ENCODE results near the gene AFF4. TPM values are rescaled to one million over a fixed set of nuclear protein-coding genes. Genes with fewer than 3 reads are reported as not detected.
"Not testable (repeated sequence)": the region's sequence is repeated elsewhere in the genome, so short reads cannot be mapped to it uniquely, and the experiment has no call there.

The AFF4 gene
- total RNA-seq, 2 experiments from 2014 or later: 19.4 to 19.9 TPM

DNA sequence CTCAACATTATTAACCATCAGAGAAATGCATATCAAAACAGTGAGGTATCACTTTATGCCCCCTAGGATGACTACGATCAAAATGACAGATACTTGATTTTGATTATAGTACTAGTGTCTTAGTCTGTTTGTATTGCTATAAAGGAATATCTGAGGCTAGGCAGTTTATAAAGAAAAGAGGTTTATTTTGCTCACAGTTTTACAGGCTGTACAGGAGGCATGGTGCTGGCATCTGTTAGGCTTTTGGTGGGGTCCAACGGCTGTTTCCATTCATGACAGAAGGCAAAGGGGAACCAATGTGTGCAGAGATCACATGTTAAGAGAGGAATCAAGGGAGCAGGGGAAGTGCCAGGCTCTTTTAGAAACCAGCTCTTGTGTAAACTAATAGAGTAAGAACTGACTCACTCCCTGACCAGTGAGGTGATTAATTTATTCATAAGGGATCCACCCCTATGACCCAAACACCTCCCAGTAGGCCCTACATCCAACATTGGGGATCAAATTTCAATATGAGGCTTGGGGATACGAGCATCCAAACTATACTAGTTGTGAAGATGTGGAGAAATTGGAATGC is 16.0 kb upstream of the AFF4 start:
- Mint-ChIP-seq H3K27me3 (no peaks in the 10 kb centered on the region), H3K36me3 (ENCODE audit: low read depth) (peaks cover 2% of the 10 kb centered on the region), H3K9me3 (peaks cover 6% of the 10 kb centered on the region), H3K27ac (no peak overlapping the region), H3K4me1 (ENCODE audit: low read depth) (no peaks in the 10 kb centered on the region), H3K4me3 (no peak overlapping the region)
- ATAC-seq: no peak
- ChIA-PET POLR2A (no interaction called here), CTCF (interaction anchor here (0.8 kb wide), 1 partner anchor 914 kb away, joined by 4 read pairs; no protein-coding TSS in a partner anchor)
- intact Hi-C loops (cut with micrococcal nuclease): no loop called here
- DNase-seq: no peak
- TF ChIP-seq CTCF (IDR thresholded peaks at IDR 0.05): no peak

DNA sequence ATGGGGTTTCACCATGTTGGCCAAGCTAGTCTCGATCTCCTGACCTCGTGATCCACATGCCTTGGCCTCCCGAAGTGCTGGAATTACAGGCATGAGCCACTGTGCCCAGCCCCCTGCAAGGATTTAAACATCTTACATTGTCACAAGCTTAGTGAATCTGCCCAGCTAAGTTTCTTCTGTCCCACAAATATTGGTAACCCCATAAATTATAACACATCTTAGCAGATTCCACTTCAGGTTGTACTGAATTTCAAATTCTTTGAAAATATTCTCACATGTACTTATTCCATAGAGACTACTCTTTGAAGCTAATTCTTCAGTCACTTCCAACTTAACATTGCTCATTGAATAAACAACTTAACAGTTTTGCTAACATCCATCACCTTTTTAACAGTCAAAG is 13.4 kb upstream of the AFF4 start:
- Mint-ChIP-seq H3K36me3 (ENCODE audit: low read depth) (peaks cover 2% of the 10 kb centered on the region), H3K27me3 (no peaks in the 10 kb centered on the region), H3K9me3 (peaks cover 6% of the 10 kb centered on the region), H3K4me3 (no peak overlapping the region), H3K4me1 (ENCODE audit: low read depth) (no peaks in the 10 kb centered on the region), H3K27ac (no peak overlapping the region)
- intact Hi-C loops (cut with micrococcal nuclease): no loop called here
- no peak for TF ChIP-seq CTCF (IDR thresholded peaks at IDR 0.05)
- DNase-seq (no peak), ATAC-seq (no peak)
- POLR2A ChIA-PET: interaction anchor here (0.8 kb wide), 1 partner anchor 9 kb away, joined by 3 read pairs; no protein-coding TSS in a partner anchor
- CTCF ChIA-PET: no interaction called here

GRCh38 chr5:132972436-132972828 is 9.0 kb upstream of the AFF4 start:
- intact Hi-C loops (cut with micrococcal nuclease); ATAC-seq; H3K4me3 Mint-ChIP-seq; H3K4me1 Mint-ChIP-seq (ENCODE audit: low read depth); H3K9me3 Mint-ChIP-seq; POLR2A ChIA-PET; H3K27me3 Mint-ChIP-seq; DNase-seq; CTCF ChIA-PET; H3K27ac Mint-ChIP-seq; H3K36me3 Mint-ChIP-seq (ENCODE audit: low read depth): not testable (repeated sequence)

DNA sequence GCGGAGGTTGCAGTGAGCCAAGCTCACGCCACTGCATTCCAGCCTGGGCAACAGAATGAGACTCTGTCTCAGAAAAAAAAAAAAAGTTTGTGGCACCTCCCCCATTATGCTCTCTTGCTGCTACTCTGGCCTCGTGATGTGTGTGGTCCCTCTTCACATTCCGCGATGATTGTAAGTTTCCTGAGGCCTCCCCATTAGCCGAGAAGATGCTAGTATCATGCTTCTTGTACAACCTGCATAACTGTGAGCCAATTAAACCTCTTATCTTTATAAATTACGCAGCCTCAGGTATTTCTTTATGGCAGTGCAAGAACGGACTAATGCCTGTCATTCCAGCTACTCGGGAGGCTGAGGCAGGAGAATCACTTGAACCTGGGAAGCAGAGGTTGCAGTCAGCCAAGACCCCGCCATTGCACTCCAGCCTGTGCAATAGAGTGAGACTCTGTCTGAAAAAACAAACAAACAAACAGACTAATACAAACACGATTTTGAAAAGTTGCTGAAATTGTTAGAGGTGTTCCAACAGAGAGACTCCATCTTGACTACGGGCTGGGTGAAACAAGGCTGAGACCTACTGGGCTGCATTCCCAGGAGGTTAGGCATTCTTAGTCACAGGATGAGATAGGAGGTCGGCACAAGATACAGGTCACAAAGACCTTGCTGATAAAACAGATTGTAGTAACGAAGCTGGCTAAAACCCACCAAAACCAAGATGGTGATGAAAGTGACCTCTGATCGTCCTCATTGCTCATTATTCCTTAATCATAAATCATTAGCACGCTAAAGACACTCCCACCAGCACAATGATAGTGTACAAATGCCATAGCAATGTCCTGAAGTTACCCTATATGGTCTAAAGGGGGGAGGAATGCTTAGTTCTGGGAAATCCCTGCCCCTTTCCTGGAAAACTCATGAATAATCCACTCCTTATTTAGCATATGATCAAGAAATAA is 8.3 kb upstream of the AFF4 start:
- Mint-ChIP-seq H3K36me3 (ENCODE audit: low read depth) (no peaks in the 10 kb centered on the region), H3K9me3 (peaks cover 2% of the 10 kb centered on the region), H3K4me1 (ENCODE audit: low read depth) (no peaks in the 10 kb centered on the region), H3K27me3 (no peaks in the 10 kb centered on the region), H3K27ac (no peak overlapping the region), H3K4me3 (no peak overlapping the region)
- no peak for DNase-seq
- CTCF ChIA-PET: no interaction called here
- no peak for TF ChIP-seq CTCF (IDR thresholded peaks at IDR 0.05)
- POLR2A ChIA-PET: no interaction called here
- ATAC-seq: no peak
- intact Hi-C loops (cut with micrococcal nuclease): no loop called here

GRCh38 chr5:132965120-132965519 is 1.7 kb upstream of the AFF4 start:
- TF ChIP-seq CTCF (IDR thresholded peaks at IDR 0.05): no peak
- no peak for ATAC-seq
- Mint-ChIP-seq H3K9me3 (no peaks in the 10 kb centered on the region), H3K36me3 (ENCODE audit: low read depth) (peaks cover 7% of the 10 kb centered on the region), H3K4me3 (no peak overlapping the region), H3K27me3 (no peaks in the 10 kb centered on the region), H3K27ac (no peak overlapping the region), H3K4me1 (ENCODE audit: low read depth) (peaks cover 17% of the 10 kb centered on the region)
- no peak for DNase-seq
- CTCF ChIA-PET: no interaction called here
- intact Hi-C loops (cut with micrococcal nuclease): no loop called here
- POLR2A ChIA-PET: interaction anchor here (1.2 kb wide), 2 partner anchors 8 to 99 kb away, joined by 3 to 4 read pairs; partner anchors contain the start of genes GDF9 and UQCRQ

Measured in activated CD8-positive, alpha-beta T cell treated with anti-CD3 and anti-CD28 coated beads for 36 hours (primary cell).